Adrenal gland (tissue), 12 donors: ENCODE data around the gene FOCAD. TPM values are rescaled to one million over a fixed set of nuclear protein-coding genes. Genes with fewer than 3 reads are reported as not detected.

ENCODE experiments used
- DNase-seq, 7 donors: peaks; one replicate each; pipeline ENCODE4 v3.0.0-alpha.2; 2019 to 2020
- H3K27ac ChIP-seq, 5 donors: fragments of 200-600 bp; sonication (generic) in 4 of 5; 1 replicate in 3 of 5; 2 replicates in 2 of 5; pipeline versions ENCODE4 v1.5.1 to v1.8.0; 2016 to 2020; ENCODE audit warnings: mild to moderate bottlenecking in 1 of 5
- H3K27me3 ChIP-seq: fragments of 200-600 bp; 2 replicates; pipeline ENCODE4 v1.8.0; 2021
- H3K36me3 ChIP-seq, 2 donors: fragments of 200-600 bp; replicated peaks in 1 of 2; 1 replicate in 1 of 2; 2 replicates in 1 of 2; pipeline versions ENCODE4 v1.5.1 to v1.8.0; 2018 to 2022
- H3K4me1 ChIP-seq, 2 donors: fragments of 200-600 bp; replicated peaks in 1 of 2; 1 replicate in 1 of 2; 2 replicates in 1 of 2; pipeline versions ENCODE4 v1.5.1 to v1.8.0; 2018 to 2021
- H3K4me3 ChIP-seq, 4 donors: fragments of 200-600 bp; sonication (generic) in 3 of 4; one replicate each; pipeline ENCODE4 v1.5.1; 2016 to 2018
- H3K9me3 ChIP-seq, 3 donors: fragments of 200-600 bp; sonication (generic) in 1 of 3; replicated peaks in 1 of 3; 1 replicate in 2 of 3; 2 replicates in 1 of 3; pipeline versions ENCODE4 v1.5.1 to v1.8.0; 2016 to 2021
- POLR2A ChIP-seq, 2 donors: fragments of 450-650 bp; IDR thresholded peaks; one replicate each; pipeline ENCODE4 v1.6.1; 2017; ENCODE audit warnings: antibody characterized with exemption in 2 of 2, mild to moderate bottlenecking in 2 of 2, moderate library complexity in 1 of 2
- WGBS, 4 donors: extraction: QIAGEN DNeasy Blood & Tissue Kit in 2 of 4; methylation state at CpG; one replicate each; pipeline versions ENCODE4 v1.1.5 to v1.1.7; 2013 to 2017; 5-methylcytosine and 5-hydroxymethylcytosine counted together
- intact Hi-C, 2 donors: fragments of 100-400 bp; cut with DNase I; formaldehyde crosslinking; loops; one replicate each; pipeline versions ENCODE4 v1.14.1 to v1.15.0; 2022 to 2023
- polyA plus RNA-seq, 3 donors: library from polyadenylated mRNA; stranded (reverse); fragments of 200-250 nt in 2 of 3; fragments of 350-450 nt in 1 of 3; fragmentation: Illumina TruSeq in 1 of 3; extraction: RNeasy Lipid Tissue Mini Kit (QIAGEN cat#74804) in 1 of 3; gene quantifications; one replicate each; pipeline ENCODE4 v1.2.3, GENCODE V29; 2013 to 2014
- total RNA-seq, 9 donors: library from RNA; depleted of rRNA in 4 of 9; stranded (reverse); fragments of >200 nt in 4 of 9; fragments of 120-200 nt in 1 of 9; fragmentation: NEBNext Ultra II Directional in 1 of 9; extraction: Animal tissue kit (Norgen Biotek cat#: 25700) in 1 of 9; gene quantifications; one replicate each; pipeline versions ENCODE4 v1.1.0 to v1.2.4, GENCODE V29; 2013 to 2023
- TF ChIP-seq, protein P1 (sequence below), 6 experiments: fragments of 450-650 bp in 4 of 6; fragments of 200-600 bp in 2 of 6; sonication (generic) in 1 of 6; IDR thresholded peaks; 1 replicate in 5 of 6; 2 replicates in 1 of 6; pipeline versions ENCODE4 v1.5.1 to v1.8.0; 2016 to 2021; ENCODE audit warnings: antibody characterized with exemption in 6 of 6, mild to moderate bottlenecking in 2 of 6, moderate library complexity in 1 of 6
- donor health status: healthy with polysubstance abuse.
- donor health status: Bipolar disorder and iron deficiency.
- donor health status: DM: yes; HTN: yes; CAD: no.
- donor health status: DM: no; HTN: no; CAD: no.
- donor health status: DM: no; HTN: no; CAD: no.
- donor health status: DM: yes; HTN: yes; CAD: no.

FOCAD gene
- total and polyA plus RNA-seq, 12 donors, result 20.5 to 134 (median 59.7) TPM

DNA sequence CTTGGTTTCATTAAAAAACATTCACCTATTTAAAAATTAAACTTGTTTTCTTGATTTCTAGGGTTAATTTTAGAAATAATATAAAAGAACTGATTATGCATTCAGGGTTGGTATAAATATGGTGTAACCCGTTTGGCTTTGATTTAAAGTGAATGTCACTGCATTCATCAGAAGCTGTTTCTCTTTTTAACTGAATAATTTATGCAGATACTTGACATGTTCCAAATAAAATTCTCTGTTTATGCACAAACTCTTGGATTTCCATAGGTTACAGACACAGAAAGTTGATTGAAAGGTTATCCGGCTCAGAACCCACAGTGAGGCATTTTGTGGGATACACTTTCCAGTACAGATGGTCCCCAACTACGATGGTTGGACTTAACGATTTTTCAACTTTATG, 186.1 kb downstream of the FOCAD start:
- 88 to 93% (median 91%) methylated on average over 4 of the region's 4 CpGs for WGBS, 4 donors
- TF ChIP-seq, protein P1, sequence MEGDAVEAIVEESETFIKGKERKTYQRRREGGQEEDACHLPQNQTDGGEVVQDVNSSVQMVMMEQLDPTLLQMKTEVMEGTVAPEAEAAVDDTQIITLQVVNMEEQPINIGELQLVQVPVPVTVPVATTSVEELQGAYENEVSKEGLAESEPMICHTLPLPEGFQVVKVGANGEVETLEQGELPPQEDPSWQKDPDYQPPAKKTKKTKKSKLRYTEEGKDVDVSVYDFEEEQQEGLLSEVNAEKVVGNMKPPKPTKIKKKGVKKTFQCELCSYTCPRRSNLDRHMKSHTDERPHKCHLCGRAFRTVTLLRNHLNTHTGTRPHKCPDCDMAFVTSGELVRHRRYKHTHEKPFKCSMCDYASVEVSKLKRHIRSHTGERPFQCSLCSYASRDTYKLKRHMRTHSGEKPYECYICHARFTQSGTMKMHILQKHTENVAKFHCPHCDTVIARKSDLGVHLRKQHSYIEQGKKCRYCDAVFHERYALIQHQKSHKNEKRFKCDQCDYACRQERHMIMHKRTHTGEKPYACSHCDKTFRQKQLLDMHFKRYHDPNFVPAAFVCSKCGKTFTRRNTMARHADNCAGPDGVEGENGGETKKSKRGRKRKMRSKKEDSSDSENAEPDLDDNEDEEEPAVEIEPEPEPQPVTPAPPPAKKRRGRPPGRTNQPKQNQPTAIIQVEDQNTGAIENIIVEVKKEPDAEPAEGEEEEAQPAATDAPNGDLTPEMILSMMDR (IDR thresholded peaks at IDR 0.05), result no peak
- TF ChIP-seq POLR2A (IDR thresholded peaks at IDR 0.05), result no peak
- H3K4me1 ChIP-seq, result no peaks in the 10 kb centered on the region
- no peak for DNase-seq
- H3K9me3 ChIP-seq, result no peaks in the 10 kb centered on the region
- no peak overlapping the region for H3K27ac ChIP-seq
- H3K4me3 ChIP-seq, result no peak overlapping the region
- H3K36me3 ChIP-seq, result no peaks in the 10 kb centered on the region
- H3K27me3 ChIP-seq, result no peaks in the 10 kb centered on the region
- intact Hi-C loops, result no loop called here

DNA sequence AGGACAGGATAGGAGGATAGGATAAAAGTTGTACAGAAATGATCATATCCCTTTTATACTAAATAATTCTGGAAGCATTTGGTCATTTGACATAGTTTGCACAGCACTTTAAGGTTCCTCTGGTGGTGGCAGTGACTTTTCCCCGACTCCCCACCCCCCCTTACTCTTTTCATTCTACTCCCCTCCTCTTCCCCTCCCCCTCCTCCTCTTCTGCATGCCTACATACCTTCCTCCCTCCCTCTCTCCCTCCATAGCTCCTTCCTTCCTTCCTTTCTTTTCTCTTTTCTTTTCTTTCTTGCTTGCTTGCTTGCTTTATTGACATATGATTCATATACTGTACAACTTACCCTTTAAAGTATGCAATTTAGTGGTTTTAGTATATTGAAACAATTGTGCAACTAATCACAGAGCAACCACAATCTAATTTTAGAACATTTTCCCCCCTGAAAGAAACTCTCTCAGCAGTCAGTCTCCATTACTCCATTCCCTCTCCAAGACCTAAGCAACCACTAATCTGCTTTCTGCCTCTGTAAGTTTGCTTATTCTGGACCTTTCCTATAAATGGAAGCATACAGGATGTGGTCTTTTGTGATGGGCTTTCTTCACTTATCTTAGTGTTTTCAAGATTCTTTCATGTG, 188.4 kb downstream of the FOCAD start:
- TF ChIP-seq, protein P1 (IDR thresholded peaks at IDR 0.05), result no peak
- no peak for TF ChIP-seq POLR2A (IDR thresholded peaks at IDR 0.05)
- no peak for DNase-seq
- WGBS, 4 donors, result 55 to 73% (median 65%) methylated on average over 1 of the region's 1 CpG
- intact Hi-C loops, result no loop called here
- Histone ChIP-seq H3K36me3 (no peaks in the 10 kb centered on the region), H3K4me3 (no peak overlapping the region), H3K4me1 (no peaks in the 10 kb centered on the region), H3K9me3 (no peaks in the 10 kb centered on the region), H3K27ac (no peak overlapping the region), H3K27me3 (no peaks in the 10 kb centered on the region)

DNA sequence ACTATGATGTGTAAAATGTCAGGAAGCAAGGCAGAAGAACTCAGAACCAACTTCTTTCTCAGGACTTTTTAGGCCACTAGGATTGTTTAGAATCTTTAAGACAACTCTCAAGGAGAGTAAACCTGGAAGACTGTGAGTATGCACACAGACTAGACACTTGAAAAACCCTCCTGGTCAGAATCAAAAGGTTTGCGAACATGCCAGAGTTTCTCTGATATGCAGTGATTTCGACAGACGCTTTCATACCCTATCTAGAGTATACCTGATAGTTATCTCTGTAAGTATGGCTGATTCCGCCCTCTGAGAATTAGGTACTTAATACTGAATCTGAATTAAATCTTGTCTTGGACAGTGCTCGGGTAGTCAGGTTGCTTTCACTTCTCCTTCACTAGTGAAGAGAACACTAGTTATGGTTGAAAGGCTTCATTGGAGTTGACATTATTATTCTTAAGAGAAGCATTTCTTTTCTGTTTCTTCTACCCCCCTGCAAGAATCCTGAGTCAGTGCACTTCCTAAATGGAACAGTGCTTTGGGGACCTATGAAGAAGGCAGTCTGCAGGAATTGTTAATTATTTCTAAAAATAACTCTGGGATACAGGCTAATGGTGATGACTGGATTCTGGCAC, 189.3 kb downstream of the FOCAD start:
- TF ChIP-seq, protein P1 (IDR thresholded peaks at IDR 0.05), result no peak
- no peak for TF ChIP-seq POLR2A (IDR thresholded peaks at IDR 0.05)
- Histone ChIP-seq H3K9me3 (no peaks in the 10 kb centered on the region), H3K4me1 (no peaks in the 10 kb centered on the region), H3K36me3 (no peaks in the 10 kb centered on the region), H3K27ac (no peak overlapping the region), H3K27me3 (no peaks in the 10 kb centered on the region), H3K4me3 (no peak overlapping the region)
- 91 to 97% (median 95%) methylated on average over 5 of the region's 5 CpGs for WGBS, 4 donors
- intact Hi-C loops, result no loop called here
- no peak for DNase-seq

DNA sequence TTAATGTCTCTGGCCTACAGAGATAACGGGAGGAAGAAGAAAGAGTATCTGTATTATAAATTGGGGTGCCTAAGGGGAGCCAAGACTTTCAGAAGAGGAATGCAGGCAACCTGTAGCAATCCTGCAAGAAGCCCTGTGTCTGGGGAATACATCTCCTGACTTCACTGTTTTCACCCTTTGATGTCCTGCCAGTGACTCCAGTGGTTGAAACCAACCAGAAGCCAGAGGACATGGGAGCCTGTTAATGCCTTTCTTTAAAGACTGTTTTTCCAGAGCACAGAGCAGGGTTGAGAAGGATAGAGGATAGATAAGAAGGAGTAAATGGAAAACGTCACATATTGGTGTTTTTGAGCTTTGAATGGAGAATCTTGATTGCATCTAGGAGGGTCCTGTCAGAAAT, 196.2 kb downstream of the FOCAD start:
- no peaks in the 10 kb centered on the region for H3K27me3 ChIP-seq
- intact Hi-C loops, result loop anchor here in 1 of 2 donors (10.0 kb wide), 1 partner anchor 55 kb away; no protein-coding TSS in a partner anchor
- H3K9me3 ChIP-seq, result no peaks in the 10 kb centered on the region
- WGBS, 4 donors, result 80 to 91% (median 89%) methylated on average over 2 of the region's 2 CpGs
- no peaks in the 10 kb centered on the region for H3K36me3 ChIP-seq
- TF ChIP-seq, protein P1 (IDR thresholded peaks at IDR 0.05), result no peak
- no peak for TF ChIP-seq POLR2A (IDR thresholded peaks at IDR 0.05)
- H3K4me1 ChIP-seq, result no peaks in the 10 kb centered on the region
- H3K4me3 ChIP-seq, result no peak overlapping the region
- DNase-seq, result no peak
- H3K27ac ChIP-seq, result no peak overlapping the region
